Activated CD4-positive, alpha-beta T cell treated with anti-CD3 and anti-CD28 coated beads, Interleukin-2, Interleukin-4, amounts not matched to agents 100 ng/mL and 50 ng/mL, durations not matched to agents 16 hours and 8 hours (primary cell): Measurements from ENCODE around the gene NAA25.
"Not testable (repeated sequence)": the region's sequence is repeated elsewhere in the genome, so short reads cannot be mapped to it uniquely, and the experiment has no call there.

Experiments used
- DNase-seq: peaks from one replicate; pipeline ENCODE4 v3.0.0-alpha.2; 2020; ENCODE audit warnings: low spot score

Gene NAA25

DNA sequence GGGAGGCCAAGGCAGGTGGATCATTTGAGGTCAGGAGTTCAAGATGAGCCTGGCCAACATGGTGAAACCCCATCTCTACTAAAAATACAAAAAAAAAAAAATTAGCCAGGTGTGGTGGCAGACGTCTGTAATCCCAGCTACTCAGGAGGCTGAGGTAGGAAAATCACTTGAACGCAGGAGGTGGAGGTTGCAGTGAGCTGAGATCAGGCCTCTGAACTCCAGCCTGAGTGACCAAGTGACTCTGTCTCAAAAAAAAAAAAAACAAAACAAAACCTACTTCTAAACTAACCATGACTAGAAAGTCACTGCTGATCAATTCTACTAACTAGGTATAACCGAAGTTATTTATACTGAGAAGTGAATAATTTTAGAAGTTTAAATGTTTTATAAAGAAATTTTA is 99.0 kb downstream of the NAA25 start:
- DNase-seq: not testable (repeated sequence)

DNA sequence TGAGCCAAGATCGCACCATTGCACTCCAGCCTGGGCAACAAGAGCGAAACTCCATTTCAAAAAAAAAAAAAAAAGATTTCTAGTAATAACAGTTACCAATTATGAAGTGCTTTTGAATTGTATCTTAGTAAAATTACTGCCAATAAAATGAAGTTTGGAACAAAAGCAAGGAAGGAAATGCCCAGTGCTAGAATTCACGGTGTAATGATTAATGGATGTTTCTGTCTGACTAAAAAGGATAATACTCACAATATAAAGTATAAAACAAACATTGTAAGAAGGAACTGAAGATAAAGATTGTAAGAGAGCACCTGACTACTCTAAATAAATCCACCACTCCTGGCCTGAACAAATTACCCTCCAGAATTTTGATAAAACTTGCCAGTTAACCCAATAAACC is 99.7 kb downstream of the NAA25 start:
- no peak for DNase-seq

- no peak for DNase-seq
These were observed 100.6 kb downstream of the NAA25 start for GRCh38 chr12:112007945-112008344.

- DNase-seq: no peak
These were observed 102.9 kb downstream of the NAA25 start for GRCh38 chr12:112005419-112006395.

DNA sequence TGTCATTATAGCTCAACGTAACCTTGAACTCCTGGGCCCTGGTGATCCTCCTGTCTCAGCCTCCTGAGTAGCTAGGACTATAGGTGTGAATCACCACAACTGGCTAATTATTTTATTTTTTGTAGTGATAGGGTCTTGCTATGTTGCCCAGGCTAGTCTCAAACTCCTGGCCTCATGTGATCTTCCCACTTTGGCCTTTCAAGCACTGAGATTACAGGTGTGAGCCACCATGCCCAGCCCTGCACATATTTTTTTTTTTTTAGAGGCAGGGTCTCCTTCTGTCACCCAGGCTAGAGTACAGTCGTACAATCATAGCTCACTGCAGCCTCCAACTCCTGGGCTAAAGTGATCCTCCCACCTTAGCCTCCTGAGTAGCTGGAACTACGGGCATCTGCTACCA is 104.5 kb downstream of the NAA25 start:
- no peak for DNase-seq

- DNase-seq: no peak
These were observed 107.0 kb downstream of the NAA25 start for GRCh38 chr12:112001576-112001975.

DNA sequence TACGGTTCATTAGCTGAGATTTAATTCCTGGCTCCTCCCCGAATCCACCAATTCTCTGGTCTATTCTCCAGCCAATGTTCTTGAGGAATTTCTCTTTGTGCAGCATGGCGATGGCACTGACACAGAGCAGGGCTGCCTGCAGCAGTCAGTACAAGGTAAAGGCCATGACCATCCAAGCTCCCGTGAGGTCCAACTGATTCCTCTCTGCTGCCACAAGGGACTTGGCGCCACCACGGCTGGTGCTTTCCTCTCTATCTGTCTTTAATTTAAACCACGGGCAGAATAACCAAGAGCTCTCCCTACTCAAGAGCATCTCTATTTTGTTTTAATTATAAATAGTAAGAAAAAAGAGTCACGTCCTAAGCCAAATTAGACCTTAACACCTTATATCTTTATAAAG is 107.8 kb downstream of the NAA25 start:
- DNase-seq: no peak

- not testable (repeated sequence) for DNase-seq
These were observed 109.5 kb downstream of the NAA25 start for GRCh38 chr12:111999129-111999528.

GRCh38 chr12:111998015-111998414 is 110.6 kb downstream of the NAA25 start:
- DNase-seq: no peak

DNA sequence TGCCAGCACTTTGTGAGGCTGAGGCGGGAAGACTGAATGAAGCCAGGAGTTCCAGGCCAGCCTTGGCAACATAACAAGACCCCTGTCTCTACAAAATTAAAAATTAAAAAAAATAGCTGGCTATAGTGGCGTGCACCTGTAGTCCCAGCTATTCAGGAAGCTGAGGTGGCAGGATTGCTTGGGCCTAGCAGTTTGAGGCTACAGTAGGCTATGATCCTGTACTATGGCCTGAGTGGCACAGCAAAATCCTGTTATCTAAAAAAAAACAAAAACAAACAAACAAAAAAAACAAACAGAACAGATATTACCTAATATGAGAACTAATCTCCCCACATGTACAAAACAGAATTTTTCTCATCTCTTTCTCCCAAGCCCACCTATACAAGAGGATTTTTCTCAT is 111.3 kb downstream of the NAA25 start:
- DNase-seq: no peak

DNA sequence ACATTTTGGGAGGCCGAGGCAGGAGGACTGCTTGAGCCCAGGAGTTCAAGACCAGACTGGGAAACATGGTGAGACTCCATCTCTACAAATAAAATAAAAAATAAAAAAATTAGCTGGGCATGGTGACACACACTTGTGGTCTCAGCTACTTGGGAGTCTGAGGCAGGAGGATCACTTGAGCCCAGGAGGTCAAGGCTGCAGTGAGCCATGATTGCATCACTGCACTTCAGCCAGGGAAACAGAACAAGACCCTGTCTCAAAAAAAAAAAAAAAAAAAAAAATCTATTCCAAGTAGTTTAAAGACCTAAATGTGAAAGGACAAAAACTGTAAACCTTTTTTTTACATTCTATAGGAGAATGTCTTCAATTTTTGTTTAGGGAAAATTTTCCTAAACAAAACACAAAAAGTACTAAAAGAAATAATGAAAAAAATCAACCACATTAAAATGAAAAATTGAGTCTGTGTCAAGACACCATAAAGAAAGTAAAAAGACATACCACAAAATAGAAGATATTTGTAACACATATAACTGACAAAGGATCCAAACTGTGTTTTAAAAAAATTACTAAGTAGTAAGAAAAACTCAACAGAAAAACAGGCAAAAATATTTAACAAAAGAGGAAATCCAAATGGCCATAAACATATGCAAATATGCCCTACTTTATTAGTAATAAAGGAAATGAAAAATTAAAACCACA is 112.7 kb downstream of the NAA25 start:
- DNase-seq: no peak

GRCh38 chr12:111994211-111995111 is 114.1 kb downstream of the NAA25 start:
- DNase-seq: peak; percentile 71

DNA sequence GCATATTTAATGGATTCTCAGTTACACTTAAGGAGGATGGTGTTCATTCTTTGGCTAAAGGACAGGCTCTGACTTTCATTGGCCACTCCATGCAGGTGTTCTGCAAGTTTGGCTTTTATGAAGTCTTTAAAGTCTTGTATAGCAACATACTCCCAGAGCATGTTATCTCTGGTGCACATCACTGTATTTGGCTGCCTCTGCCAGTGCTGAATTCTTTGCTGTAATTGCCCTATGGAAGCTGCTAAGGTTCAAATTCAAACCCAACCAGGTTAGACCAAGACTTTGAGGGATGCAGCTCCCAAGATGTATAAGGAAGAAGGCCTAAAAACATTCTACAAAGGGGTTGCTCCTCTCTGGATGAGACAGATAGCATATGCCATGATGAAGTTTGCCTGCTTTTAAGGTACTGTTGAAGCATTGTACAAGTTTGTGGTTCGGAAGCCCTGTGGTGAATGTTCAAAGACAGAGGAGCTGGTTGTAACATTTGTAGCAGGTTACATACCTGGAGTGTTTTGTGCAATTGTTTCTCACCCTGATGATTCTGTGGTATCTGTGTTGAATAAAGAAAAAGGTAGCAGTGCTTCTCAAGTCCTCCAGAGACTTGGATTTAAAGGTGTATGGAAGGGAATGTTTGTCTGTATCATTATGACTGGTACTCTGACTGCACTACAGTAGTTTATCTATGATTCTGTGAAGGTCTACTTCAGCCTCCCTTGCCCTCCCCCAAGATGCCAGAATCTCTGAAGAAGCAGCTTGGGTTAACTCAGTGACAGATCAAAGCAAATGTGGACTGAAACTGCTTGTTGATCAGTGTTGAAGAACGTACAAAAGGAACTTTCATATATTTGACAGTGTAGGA is 115.1 kb downstream of the NAA25 start:
- DNase-seq: peak; percentile 70

DNA sequence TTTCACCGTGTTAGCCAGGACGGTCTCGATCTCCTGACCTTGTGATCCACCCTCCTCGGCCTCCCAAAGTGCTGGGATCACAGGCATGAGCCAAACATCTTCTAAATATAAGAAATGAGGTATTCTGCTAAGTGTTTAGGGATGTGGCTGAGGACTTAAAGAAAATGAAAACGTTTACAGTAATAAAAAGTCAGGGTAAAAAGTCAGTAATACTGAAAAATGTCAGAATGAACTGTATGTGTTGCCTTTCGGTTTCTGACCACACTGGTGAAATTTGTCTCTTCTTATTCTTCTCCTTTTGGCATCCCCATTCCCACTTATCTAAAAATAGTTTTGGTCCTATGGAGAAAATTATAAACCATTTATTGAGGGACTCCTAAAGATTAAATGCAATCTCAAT is 116.1 kb downstream of the NAA25 start:
- DNase-seq: peak; percentile 34

- DNase-seq: no peak
These were observed 116.6 kb downstream of the NAA25 start for GRCh38 chr12:111991946-111992345.

DNA sequence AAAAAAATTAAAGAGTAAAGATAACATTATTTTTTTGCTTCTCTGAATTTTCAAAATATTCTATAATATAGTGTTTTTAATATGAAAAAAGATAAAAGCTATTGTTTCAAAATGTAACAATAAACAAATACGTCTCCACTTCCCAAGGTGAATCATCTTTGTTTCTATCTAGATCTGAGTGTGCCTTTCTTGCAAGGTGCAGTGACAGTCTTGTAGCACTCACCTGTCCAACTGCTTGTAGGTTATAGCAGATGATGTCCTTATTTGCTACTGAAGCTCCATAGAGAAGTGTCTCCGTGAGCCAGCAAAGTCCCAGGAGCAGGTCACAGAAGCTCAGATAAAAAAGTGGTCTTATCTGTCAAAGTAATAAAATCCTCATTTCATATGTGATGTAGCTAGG is 117.0 kb downstream of the NAA25 start:
- no peak for DNase-seq

DNA sequence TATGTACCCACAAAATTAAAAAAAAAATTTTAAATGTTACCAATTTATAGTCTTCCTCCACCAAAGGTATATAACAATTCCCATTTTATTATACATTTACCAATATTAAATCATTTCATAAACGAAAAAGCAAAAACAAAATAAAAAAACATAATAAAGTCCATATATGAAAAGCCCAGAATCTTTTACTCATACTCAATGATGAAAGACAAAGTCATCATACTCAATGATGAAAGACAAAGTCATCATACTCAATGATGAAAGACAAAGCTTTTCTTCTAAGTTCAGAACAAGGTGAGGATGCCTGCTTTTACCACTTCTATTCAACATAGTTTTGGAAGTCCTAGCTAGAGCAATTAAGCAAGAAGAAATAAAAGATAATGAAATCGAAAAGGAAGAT is 123.8 kb downstream of the NAA25 start:
- no peak for DNase-seq

- no peak for DNase-seq
These were observed 126.6 kb downstream of the NAA25 start for GRCh38 chr12:111981987-111982386.

DNA sequence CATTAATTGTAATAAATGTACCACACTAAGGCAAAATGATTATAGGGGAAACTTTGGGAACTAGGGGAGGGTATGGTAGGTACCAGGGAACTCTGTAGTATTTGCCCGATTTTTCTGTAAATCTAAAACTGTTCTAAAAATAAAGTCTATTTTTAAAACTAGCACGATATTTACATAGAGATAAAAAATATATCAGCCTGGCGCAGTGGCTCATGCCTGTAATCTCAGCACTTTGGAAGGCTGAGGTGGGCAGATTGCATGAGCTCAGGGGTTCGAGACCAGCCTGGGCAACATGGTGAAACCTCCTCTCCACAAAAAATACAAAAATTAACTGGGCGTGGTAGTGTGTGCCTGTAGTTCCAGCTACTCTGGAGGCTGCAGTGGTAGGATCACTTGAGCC is 128.0 kb downstream of the NAA25 start:
- DNase-seq: no peak

- no peak for DNase-seq
These were observed 130.0 kb downstream of the NAA25 start for GRCh38 chr12:111978545-111978944.

DNA sequence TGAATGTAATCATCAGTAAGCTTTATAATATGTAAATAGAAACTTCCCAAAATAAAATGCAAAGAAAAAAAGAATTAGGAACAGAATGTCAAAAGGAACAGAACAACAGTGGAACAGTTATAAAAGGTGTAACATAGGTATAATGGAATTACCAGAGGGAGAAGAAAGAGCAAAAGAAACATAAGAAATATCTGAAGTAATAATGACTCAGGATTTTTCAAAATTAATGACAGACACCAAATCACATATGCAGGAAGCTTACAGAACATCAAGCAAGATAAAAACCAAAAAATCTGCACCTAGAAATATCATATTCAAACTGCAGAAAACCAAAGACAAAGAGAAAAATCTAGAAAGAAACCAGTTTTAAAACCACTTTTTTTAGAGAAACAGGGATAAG is 131.7 kb downstream of the NAA25 start:
- DNase-seq: no peak
